GM18502 (cell line): ENCODE data around the gene VEGFC.

Source experiments
- ATAC-seq: cut with Tn5 transposase; IDR thresholded peaks from one replicate; pipeline ENCODE4 v1.9.1; 2021; ENCODE audit warnings: mild to moderate bottlenecking; ENCODE audit not compliant: unreplicated experiment, poor library complexity

VEGFC gene

DNA sequence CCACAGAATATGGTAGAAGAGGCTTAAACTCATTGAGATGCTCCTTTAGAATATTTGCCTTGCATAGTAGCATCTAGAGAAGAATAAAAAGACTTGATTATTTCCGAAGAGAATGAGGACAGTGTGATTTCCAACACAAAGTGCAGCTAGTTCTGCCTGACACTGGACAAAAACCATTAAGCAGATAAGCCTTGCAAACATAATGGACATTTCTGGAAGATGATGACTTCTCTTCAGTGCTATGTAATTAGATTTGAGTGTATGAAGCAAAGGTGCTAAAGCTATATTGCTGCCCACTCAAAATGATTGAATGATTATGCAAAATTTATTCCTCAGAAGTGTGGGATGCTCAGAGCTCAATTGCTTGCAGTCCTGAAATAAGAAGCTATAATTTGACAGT lies 156.4 kb downstream of the VEGFC start:
- ATAC-seq, result no peak

DNA sequence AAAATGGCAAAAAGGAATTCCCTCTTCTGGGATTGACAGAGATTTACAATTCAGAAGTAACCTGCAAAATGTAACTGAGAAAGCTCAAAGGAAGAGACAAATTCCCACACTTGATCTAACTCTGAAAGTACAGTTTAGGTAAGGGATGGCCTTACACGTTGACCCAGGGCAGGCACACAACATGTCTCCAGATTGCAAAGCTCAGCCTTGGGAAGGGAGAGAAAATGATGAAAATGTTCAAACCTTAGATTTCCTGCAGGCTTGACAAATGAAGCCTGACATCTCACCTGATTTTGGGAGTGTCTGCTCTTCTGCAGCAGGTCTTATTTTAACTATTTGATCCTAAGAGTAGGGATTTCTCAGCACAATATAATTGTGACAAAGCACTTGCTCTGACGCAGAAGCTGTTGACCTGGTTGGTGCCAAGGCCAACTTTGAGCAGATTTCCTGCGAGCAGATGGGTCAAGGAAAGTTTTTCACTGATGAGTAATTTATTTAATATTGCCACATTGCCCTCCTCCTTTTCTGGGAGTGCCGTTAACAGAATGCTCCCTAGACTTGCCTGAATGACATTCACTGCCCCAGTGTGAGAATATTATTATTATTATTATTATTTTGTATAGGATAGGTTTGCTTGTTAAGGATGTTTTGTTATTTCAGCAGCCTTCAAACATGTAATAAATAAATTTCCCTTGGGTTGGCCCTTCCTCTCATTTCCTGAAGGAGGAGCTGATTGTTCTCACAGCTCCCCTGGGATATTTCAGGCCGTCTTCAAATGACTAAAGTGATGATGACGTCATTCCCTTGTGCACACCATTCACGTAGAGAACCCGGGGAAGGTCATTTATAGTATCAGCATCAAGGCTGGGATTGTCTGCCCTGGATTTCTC lies 157.1 kb downstream of the VEGFC start:
- ATAC-seq, result no peak
